CD14-positive monocyte (primary cell): ENCODE data around the gene DLGAP1. TPM values are rescaled to one million over a fixed set of nuclear protein-coding genes. Genes with fewer than 3 reads are reported as not detected.
A peak's percentile ranks its signal among the peaks of the same experiment; 100 is the strongest.

ENCODE experiments used
- DNase-seq, 3 donors: peaks; one replicate each; pipeline ENCODE4 v3.0.0-alpha.2; 2011 to 2022
- H2AFZ ChIP-seq: 2 replicates; pipeline ENCODE4 v1.6.0; 2012; ENCODE audit warnings: mild to moderate bottlenecking, low read depth, low read length, inconsistent platforms; ENCODE audit not compliant: insufficient read depth, poor library complexity, severe bottlenecking
- H3K27ac ChIP-seq, 2 donors: 1 replicate in 1 of 2; 2 replicates in 1 of 2; pipeline ENCODE4 v1.5.1; 2012 to 2013; ENCODE audit warnings: low read length in 2 of 2, control low read depth in 1 of 2, inconsistent platforms in 1 of 2, low read depth in 1 of 2, mild to moderate bottlenecking in 1 of 2
- H3K27me3 ChIP-seq, 2 donors: one replicate each; pipeline versions ENCODE4 v1.6.0 to v1.6.1; 2011 to 2013; ENCODE audit warnings: low read length in 2 of 2; ENCODE audit not compliant: control insufficient read depth in 2 of 2, insufficient read depth in 2 of 2
- H3K36me3 ChIP-seq, 2 donors: replicated peaks in 1 of 2; 1 replicate in 1 of 2; 2 replicates in 1 of 2; pipeline versions ENCODE4 v1.5.1 to v1.6.1; 2012 to 2013; ENCODE audit warnings: low read length in 2 of 2, control low read depth in 1 of 2, inconsistent platforms in 1 of 2, mild to moderate bottlenecking in 1 of 2; ENCODE audit not compliant: insufficient read depth in 2 of 2, control insufficient read depth in 1 of 2
- H3K4me1 ChIP-seq, 2 donors: 1 replicate in 1 of 2; 2 replicates in 1 of 2; pipeline versions ENCODE4 v1.5.1 to v1.6.1; 2012 to 2013; ENCODE audit warnings: low read length in 2 of 2, control low read depth in 1 of 2, inconsistent platforms in 1 of 2, mild to moderate bottlenecking in 1 of 2, moderate library complexity in 1 of 2; ENCODE audit not compliant: insufficient read depth in 2 of 2, control insufficient read depth in 1 of 2
- H3K4me2 ChIP-seq: replicated peaks from 2 replicates; pipeline ENCODE3; 2012; ENCODE audit warnings: low read length, moderate library complexity, mild to moderate bottlenecking; ENCODE audit not compliant: poor library complexity, severe bottlenecking; ENCODE audit errors: extremely low read depth
- H3K4me3 ChIP-seq, 3 experiments: fragments of 200-600 bp in 1 of 3; sonication (generic) in 1 of 3; replicated peaks in 1 of 3; 1 replicate in 2 of 3; 2 replicates in 1 of 3; pipeline ENCODE4 v1.5.1; 2011 to 2013; ENCODE audit warnings: low read length in 3 of 3, mild to moderate bottlenecking in 3 of 3, control low read depth in 2 of 3, low read depth in 2 of 3, inconsistent platforms in 1 of 3, moderate library complexity in 1 of 3
- H3K79me2 ChIP-seq: 2 replicates; pipeline ENCODE4 v1.6.0; 2012; ENCODE audit warnings: mild to moderate bottlenecking, control low read depth, inconsistent platforms, low read length, moderate library complexity; ENCODE audit not compliant: insufficient read depth
- H3K9ac ChIP-seq: 2 replicates; pipeline ENCODE4 v1.6.0; 2017; ENCODE audit warnings: low read length, mild to moderate bottlenecking; ENCODE audit not compliant: insufficient read depth, poor library complexity, severe bottlenecking
- H3K9me3 ChIP-seq, 2 donors: replicated peaks in 1 of 2; 1 replicate in 1 of 2; 2 replicates in 1 of 2; pipeline versions ENCODE4 v1.5.1 to v1.6.1; 2012 to 2013; ENCODE audit warnings: low read length in 2 of 2, control low read depth in 1 of 2; ENCODE audit not compliant: control insufficient read depth in 1 of 2, insufficient read depth in 1 of 2
- H4K20me1 ChIP-seq: 2 replicates; pipeline ENCODE4 v1.6.0; 2012; ENCODE audit warnings: mild to moderate bottlenecking, low read length, control low read depth, moderate library complexity; ENCODE audit not compliant: insufficient read depth
- H3K27ac Mint-ChIP-seq, 7 donors: one replicate each; pipeline ENCODE4 v1.8.0; 2020; ENCODE audit warnings: mild to moderate bottlenecking in 7 of 7, mixed read lengths in 7 of 7, moderate library complexity in 6 of 7, inconsistent platforms in 2 of 7
- H3K27me3 Mint-ChIP-seq, 3 donors: one replicate each; pipeline ENCODE4 v1.8.0; 2021 to 2022; ENCODE audit warnings: low read depth in 3 of 3, mild to moderate bottlenecking in 3 of 3, mixed read lengths in 3 of 3, moderate library complexity in 3 of 3, inconsistent platforms in 1 of 3
- H3K36me3 Mint-ChIP-seq, 2 donors: one replicate each; pipeline ENCODE4 v1.8.0; 2020; ENCODE audit warnings: mixed read lengths in 2 of 2, inconsistent platforms in 1 of 2, mild to moderate bottlenecking in 1 of 2
- H3K4me1 Mint-ChIP-seq: one replicate; pipeline ENCODE4 v1.8.0; 2020; ENCODE audit warnings: mild to moderate bottlenecking, mixed read lengths
- H3K4me3 Mint-ChIP-seq, 2 donors: one replicate each; pipeline ENCODE4 v1.8.0; 2020; ENCODE audit warnings: mild to moderate bottlenecking in 2 of 2, mixed read lengths in 2 of 2, moderate library complexity in 1 of 2
- H3K9me3 Mint-ChIP-seq, 7 donors: one replicate each; pipeline ENCODE4 v1.8.0; 2020 to 2022; ENCODE audit warnings: mixed read lengths in 7 of 7, mild to moderate bottlenecking in 6 of 7, moderate library complexity in 6 of 7, inconsistent platforms in 2 of 7
- CTCF ChIP-seq: fragments of 200-600 bp; IDR thresholded peaks from one replicate; pipeline ENCODE4 v1.8.0; 2022; ENCODE audit warnings: antibody characterized with exemption, mild to moderate bottlenecking
- WGBS: methylation state at CpG from one replicate; pipeline ENCODE4 v1.1.5; 2013; ENCODE audit warnings: missing lambda C conversion rate; ENCODE audit not compliant: insufficient coverage; 5-methylcytosine and 5-hydroxymethylcytosine counted together
- intact Hi-C, 2 donors: fragments of 100-400 bp; cut with micrococcal nuclease; formaldehyde crosslinking; loops; one replicate each; pipeline versions ENCODE4 v1.15.0 to v1.15.1; 2023
- polyA plus RNA-seq, 3 donors: library from polyadenylated mRNA; depleted of rRNA in 1 of 3; unstranded in 2 of 3; stranded (reverse) in 1 of 3; fragments of 300-500 nt in 2 of 3; fragments of >200 nt in 1 of 3; fragmentation: Illumina TruSeq in 2 of 3; gene quantifications; 1 replicate in 2 of 3; 2 replicates in 1 of 3; pipeline ENCODE4 v1.2.3, GENCODE V29; 2012 to 2021

Gene DLGAP1
- polyA plus RNA-seq, 3 donors: 0.09 to 0.42 TPM; not detected in 1

- peak; percentile 22 for TF ChIP-seq CTCF
- H3K9ac ChIP-seq: peak overlapping the region; percentile 65
- H3K9me3 ChIP-seq: no peaks in the 10 kb centered on the region
- H3K4me3 ChIP-seq: peak overlapping the region in 1 of 3 experiments; percentile 22
- peak overlapping the region; percentile 93 to 98 for H3K27ac ChIP-seq
- H3K27me3 ChIP-seq: no peaks in the 10 kb centered on the region
- no peaks in the 10 kb centered on the region for H4K20me1 ChIP-seq
- H3K4me1 ChIP-seq: peaks cover 52 to 56% of the 10 kb centered on the region in 2 donors
- Mint-ChIP-seq H3K9me3 (peaks cover 0 to 2% (median 0%) of the 10 kb centered on the region in 7 donors), H3K4me3 (peak overlapping the region in 1 of 2 donors; percentile 80), H3K4me1 (peaks cover 46% of the 10 kb centered on the region), H3K27me3 (peaks cover 0 to 5% (median 0%) of the 10 kb centered on the region in 3 donors), H3K36me3 (peaks cover 3 to 4% of the 10 kb centered on the region in 2 donors), H3K27ac (peak overlapping the region; percentile 92 to 99 (median 96))
- H2AFZ ChIP-seq: peak overlapping the region; percentile 32
- peak overlapping the region; percentile 46 for H3K4me2 ChIP-seq
- WGBS: 17% methylated on average over 16 of the region's 17 CpGs
- DNase-seq: peak; percentile 63 to 87 (median 85)
- no peaks in the 10 kb centered on the region for H3K36me3 ChIP-seq
- H3K79me2 ChIP-seq: no peaks in the 10 kb centered on the region
- intact Hi-C loops: loop anchor here (5.0 to 10.0 kb wide), 7 partner anchors 65 to 952 kb away; partner anchors contain the start of genes EMILIN2 (in 2 of the 2) and MYL12B (in 1 of the 2)
These were observed 858.3 kb downstream of the DLGAP1 start for GRCh38 chr18:3596637-3597384.

- H3K4me2 ChIP-seq: peak overlapping the region; percentile 46
- TF ChIP-seq CTCF: no peak
- peaks cover 0 to 5% (median 0%) of the 10 kb centered on the region in 3 donors for H3K27me3 Mint-ChIP-seq
- no peak overlapping the region for H2AFZ ChIP-seq
- peaks cover 46% of the 10 kb centered on the region for H3K4me1 Mint-ChIP-seq
- no peaks in the 10 kb centered on the region for H3K36me3 ChIP-seq
- intact Hi-C loops: loop anchor here (5.0 to 10.0 kb wide), 7 partner anchors 66 to 951 kb away; partner anchors contain the start of genes EMILIN2 (in 2 of the 2) and MYL12B (in 1 of the 2)
- H3K9me3 ChIP-seq: no peaks in the 10 kb centered on the region
- peaks cover 0 to 2% (median 0%) of the 10 kb centered on the region in 7 donors for H3K9me3 Mint-ChIP-seq
- H3K4me1 ChIP-seq: peaks cover 52 to 56% of the 10 kb centered on the region in 2 donors
- no peaks in the 10 kb centered on the region for H3K79me2 ChIP-seq
- whole genome bisulfite sequencing: 100% methylated on average over 1 of the region's 3 CpGs
- peaks cover 3 to 4% of the 10 kb centered on the region in 2 donors for H3K36me3 Mint-ChIP-seq
- H3K4me3 Mint-ChIP-seq: peak overlapping the region in 1 of 2 donors; percentile 80
- peak overlapping the region; percentile 92 to 99 (median 96) for H3K27ac Mint-ChIP-seq
- no peaks in the 10 kb centered on the region for H3K27me3 ChIP-seq
- H3K9ac ChIP-seq: peak overlapping the region; percentile 65
- peak overlapping the region; percentile 93 to 98 for H3K27ac ChIP-seq
- no peaks in the 10 kb centered on the region for H4K20me1 ChIP-seq
- DNase-seq: no peak
- H3K4me3 ChIP-seq: peak overlapping the region in 1 of 3 experiments; percentile 22
These were observed 858.8 kb downstream of the DLGAP1 start for GRCh38 chr18:3596324-3596636.
